Measurements from ENCODE around the gene FAM20A. TPM values are rescaled to one million over a fixed set of nuclear protein-coding genes. Genes with fewer than 3 reads are reported as not detected.

Gene FAM20A
- total RNA-seq, 3 donors from 2014 or later, result 6.2 to 28.8 (median 11.3) TPM

- Histone ChIP-seq H3K27ac (peak overlapping the region; percentile 30 to 40), H3K4me1 (no peaks in the 10 kb centered on the region), H3K36me3 (peaks cover 10% of the 10 kb centered on the region), H3K27me3 (no peaks in the 10 kb centered on the region), H3K4me3 (no peak overlapping the region), H3K9me3 (no peaks in the 10 kb centered on the region)
- DNase-seq (ENCODE audit: low spot score in 2 of 2), result no peak
- intact Hi-C loops (cut with DNase I; ENCODE audit: low total_unique reads), result no loop called here
- TF ChIP-seq, protein P1, sequence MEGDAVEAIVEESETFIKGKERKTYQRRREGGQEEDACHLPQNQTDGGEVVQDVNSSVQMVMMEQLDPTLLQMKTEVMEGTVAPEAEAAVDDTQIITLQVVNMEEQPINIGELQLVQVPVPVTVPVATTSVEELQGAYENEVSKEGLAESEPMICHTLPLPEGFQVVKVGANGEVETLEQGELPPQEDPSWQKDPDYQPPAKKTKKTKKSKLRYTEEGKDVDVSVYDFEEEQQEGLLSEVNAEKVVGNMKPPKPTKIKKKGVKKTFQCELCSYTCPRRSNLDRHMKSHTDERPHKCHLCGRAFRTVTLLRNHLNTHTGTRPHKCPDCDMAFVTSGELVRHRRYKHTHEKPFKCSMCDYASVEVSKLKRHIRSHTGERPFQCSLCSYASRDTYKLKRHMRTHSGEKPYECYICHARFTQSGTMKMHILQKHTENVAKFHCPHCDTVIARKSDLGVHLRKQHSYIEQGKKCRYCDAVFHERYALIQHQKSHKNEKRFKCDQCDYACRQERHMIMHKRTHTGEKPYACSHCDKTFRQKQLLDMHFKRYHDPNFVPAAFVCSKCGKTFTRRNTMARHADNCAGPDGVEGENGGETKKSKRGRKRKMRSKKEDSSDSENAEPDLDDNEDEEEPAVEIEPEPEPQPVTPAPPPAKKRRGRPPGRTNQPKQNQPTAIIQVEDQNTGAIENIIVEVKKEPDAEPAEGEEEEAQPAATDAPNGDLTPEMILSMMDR (IDR thresholded peaks at IDR 0.05), result peak in 2 of 3 donors; percentile 44 to 59
- TF ChIP-seq POLR2A (IDR thresholded peaks at IDR 0.05) (no peak), POLR2AphosphoS5 (IDR thresholded peaks at IDR 0.05) (no peak)
These were observed 67.1 kb downstream of the FAM20A start for GRCh38 chr17:68533887-68534694.

GRCh38 chr17:68532826-68533225 is 68.3 kb downstream of the FAM20A start:
- Histone ChIP-seq H3K27me3 (no peaks in the 10 kb centered on the region), H3K9me3 (no peaks in the 10 kb centered on the region), H3K4me1 (no peaks in the 10 kb centered on the region), H3K27ac (no peak overlapping the region), H3K4me3 (no peak overlapping the region), H3K36me3 (peaks cover 10% of the 10 kb centered on the region)
- DNase-seq (ENCODE audit: low spot score in 2 of 2), result no peak
- TF ChIP-seq POLR2A (IDR thresholded peaks at IDR 0.05) (no peak), POLR2AphosphoS5 (IDR thresholded peaks at IDR 0.05) (no peak)
- intact Hi-C loops (cut with DNase I; ENCODE audit: low total_unique reads), result no loop called here

- no peak for DNase-seq (ENCODE audit: low spot score in 2 of 2)
- H3K27me3 ChIP-seq, result no peaks in the 10 kb centered on the region
- no peak overlapping the region for H3K27ac ChIP-seq
- intact Hi-C loops (cut with DNase I; ENCODE audit: low total_unique reads), result no loop called here
- H3K4me1 ChIP-seq, result no peaks in the 10 kb centered on the region
- H3K9me3 ChIP-seq, result no peaks in the 10 kb centered on the region
- no peak overlapping the region for H3K4me3 ChIP-seq
- peaks cover 13% of the 10 kb centered on the region for H3K36me3 ChIP-seq
- no peak for TF ChIP-seq POLR2AphosphoS5 (IDR thresholded peaks at IDR 0.05)
- TF ChIP-seq, protein P1 (IDR thresholded peaks at IDR 0.05), result no peak
- TF ChIP-seq POLR2A (IDR thresholded peaks at IDR 0.05), result no peak
These were observed 69.9 kb downstream of the FAM20A start for GRCh38 chr17:68531252-68531651.

- Histone ChIP-seq H3K4me1 (peaks cover 0 to 3% of the 10 kb centered on the region in 2 donors), H3K27ac (no peak overlapping the region), H3K4me3 (no peak overlapping the region), H3K9me3 (no peaks in the 10 kb centered on the region), H3K36me3 (peaks cover 17% of the 10 kb centered on the region), H3K27me3 (no peaks in the 10 kb centered on the region)
- TF ChIP-seq POLR2AphosphoS5 (IDR thresholded peaks at IDR 0.05) (no peak), POLR2A (IDR thresholded peaks at IDR 0.05) (no peak)
- TF ChIP-seq, protein P1 (IDR thresholded peaks at IDR 0.05), result no peak
- no peak for DNase-seq (ENCODE audit: low spot score in 2 of 2)
- intact Hi-C loops (cut with DNase I; ENCODE audit: low total_unique reads), result no loop called here
These were observed 73.9 kb downstream of the FAM20A start for GRCh38 chr17:68527314-68527713.

DNA sequence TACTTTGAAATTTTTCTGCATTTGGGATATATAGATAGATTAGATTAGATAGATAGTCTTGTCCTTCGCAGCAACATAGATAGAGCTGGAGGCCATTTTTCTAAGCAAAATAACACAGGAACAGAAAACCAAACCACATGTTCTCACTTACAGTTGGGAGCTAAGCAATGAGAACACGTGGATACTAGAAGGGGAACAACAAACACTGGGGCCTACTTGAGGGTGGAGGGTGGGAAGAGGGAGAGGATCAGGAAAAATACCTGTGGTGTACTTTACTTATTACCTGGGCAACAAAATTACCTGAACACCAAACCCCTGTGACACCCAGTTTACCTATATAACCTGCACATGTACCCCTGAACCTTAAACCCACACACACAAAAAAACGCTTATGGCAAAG is 74.6 kb downstream of the FAM20A start:
- no peak for DNase-seq (ENCODE audit: low spot score in 2 of 2)
- H3K9me3 ChIP-seq, result no peaks in the 10 kb centered on the region
- H3K27ac ChIP-seq, result no peak overlapping the region
- H3K4me3 ChIP-seq, result no peak overlapping the region
- peaks cover 0 to 3% of the 10 kb centered on the region in 2 donors for H3K4me1 ChIP-seq
- H3K27me3 ChIP-seq, result no peaks in the 10 kb centered on the region
- H3K36me3 ChIP-seq, result peaks cover 17% of the 10 kb centered on the region
- TF ChIP-seq POLR2A (IDR thresholded peaks at IDR 0.05), result no peak
- TF ChIP-seq POLR2AphosphoS5 (IDR thresholded peaks at IDR 0.05), result no peak
- intact Hi-C loops (cut with DNase I; ENCODE audit: low total_unique reads), result no loop called here

DNA sequence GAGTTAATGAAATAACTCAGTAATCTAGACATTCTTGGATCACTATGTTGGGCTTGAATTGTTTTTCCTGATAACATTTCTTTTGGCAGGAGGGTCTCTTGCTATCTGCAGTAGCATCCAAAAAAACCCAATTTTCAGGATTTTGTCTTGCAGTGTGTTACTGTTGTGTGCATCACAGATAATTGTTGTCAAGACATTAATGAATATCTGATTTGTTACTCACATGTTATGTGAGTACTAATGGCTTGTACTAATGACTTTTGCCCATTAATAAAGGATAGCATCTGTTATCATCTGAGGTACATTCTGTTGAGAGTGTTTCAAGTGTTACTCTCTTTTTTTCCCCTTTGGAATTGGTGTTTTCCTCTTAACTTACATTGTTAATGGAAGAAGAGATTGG is 78.9 kb downstream of the FAM20A start:
- Histone ChIP-seq H3K4me1 (peaks cover 0 to 3% of the 10 kb centered on the region in 2 donors), H3K27me3 (no peaks in the 10 kb centered on the region), H3K4me3 (no peak overlapping the region), H3K27ac (no peak overlapping the region), H3K9me3 (no peaks in the 10 kb centered on the region), H3K36me3 (peaks cover 5% of the 10 kb centered on the region)
- TF ChIP-seq POLR2AphosphoS5 (IDR thresholded peaks at IDR 0.05) (no peak), POLR2A (IDR thresholded peaks at IDR 0.05) (no peak)
- TF ChIP-seq, protein P1 (IDR thresholded peaks at IDR 0.05), result no peak
- intact Hi-C loops (cut with DNase I; ENCODE audit: low total_unique reads), result no loop called here
- DNase-seq (ENCODE audit: low spot score in 2 of 2), result no peak
